GM12891 (cell line): ENCODE results near the gene ANTKMT.
"Not testable (repeated sequence)": the region's sequence is repeated elsewhere in the genome, so short reads cannot be mapped to it uniquely, and the experiment has no call there.

Source experiments
- DNase-seq: peaks from one replicate; pipeline ENCODE4 v3.0.0; 2011; ENCODE audit warnings: low spot score; ENCODE audit not compliant: insufficient read length
- FAIRE-seq: peaks from 2 replicates; lab custom pipeline; 2011; peaks lifted over from hg19 to GRCh38; lab: Jason Lieb, UNC
- PAX5 ChIP-seq: IDR thresholded peaks from 2 replicates; pipeline ENCODE4 v1.6.1; 2011; ENCODE audit warnings: low read length, moderate library complexity, mild to moderate bottlenecking; ENCODE audit not compliant: insufficient read depth, severe bottlenecking
- POLR2A ChIP-seq: IDR thresholded peaks from 2 replicates; pipeline ENCODE4 v1.6.1; 2011; ENCODE audit warnings: low read depth, low read length, control low read depth
- POLR2AphosphoS5 ChIP-seq: IDR thresholded peaks from 2 replicates; pipeline ENCODE4 v1.6.1; 2011; ENCODE audit warnings: low read depth, low read length, control low read depth
- POU2F2 ChIP-seq: IDR thresholded peaks from 2 replicates; pipeline ENCODE4 v1.6.1; 2011; ENCODE audit warnings: low read depth, mild to moderate bottlenecking, control low read depth, low read length, moderate library complexity
- SPI1 ChIP-seq: IDR thresholded peaks from 2 replicates; pipeline ENCODE4 v1.6.1; 2011; ENCODE audit warnings: low read depth, low read length, control low read depth
- TAF1 ChIP-seq: IDR thresholded peaks from 2 replicates; pipeline ENCODE4 v1.6.1; 2011; ENCODE audit warnings: low read depth, low read length, control low read depth

The ANTKMT gene

GRCh38 chr16:734208-734980 lies 13.4 kb downstream of the ANTKMT start:
- DNase-seq, result no peak

DNA sequence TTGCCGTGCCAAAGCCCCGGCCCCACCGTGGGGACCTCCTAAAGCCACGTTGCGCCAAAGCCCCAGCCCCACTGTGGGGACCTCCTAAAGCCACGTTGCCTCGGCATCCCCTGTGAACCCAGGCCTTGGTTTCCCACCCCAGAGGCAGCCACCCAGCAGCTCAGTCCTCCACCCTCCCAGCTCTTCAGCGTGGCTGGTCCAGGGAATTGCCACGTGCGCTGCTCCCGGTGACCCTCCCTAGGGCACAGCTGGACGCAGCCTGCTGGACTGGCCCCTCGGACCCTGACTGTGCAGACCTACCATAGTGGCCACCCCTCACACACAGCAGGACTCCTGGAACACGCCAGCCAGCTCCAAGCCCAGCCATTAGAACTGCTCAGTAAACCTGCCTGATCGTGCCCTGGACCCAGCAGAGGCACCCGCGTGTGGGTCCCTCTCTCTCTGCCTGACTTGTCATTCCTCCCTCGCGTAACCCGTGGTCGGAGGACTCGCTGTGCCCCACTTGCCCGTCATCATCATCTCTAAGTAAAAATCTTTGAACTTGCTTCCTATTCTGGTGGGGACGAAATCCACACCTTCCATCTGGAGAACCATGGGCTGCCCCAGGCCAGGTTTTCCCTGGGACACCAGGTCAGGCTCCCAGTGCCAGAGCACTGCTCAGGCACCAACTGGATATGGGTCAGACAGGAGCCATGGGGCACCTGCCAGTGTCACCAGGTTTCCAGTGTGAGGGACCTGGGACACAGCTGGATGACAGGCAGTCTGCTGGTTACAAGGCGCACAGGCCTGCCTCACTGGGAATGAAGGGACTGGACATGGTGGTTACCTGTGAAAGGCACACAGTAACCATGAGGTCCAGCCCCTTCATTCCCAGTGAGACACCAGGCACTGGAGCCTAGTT lies 14.3 kb downstream of the ANTKMT start:
- DNase-seq (no peak), FAIRE-seq (no peak)
- TF ChIP-seq PAX5 (no peak), POLR2AphosphoS5 (no peak), POLR2A (no peak), POU2F2 (no peak), TAF1 (no peak), SPI1 (no peak)

More at GRCh38 chr16:734208-734980, 13.4 kb downstream of the ANTKMT start:
- TF ChIP-seq POLR2A (no peak), POLR2AphosphoS5 (no peak), SPI1 (no peak), POU2F2 (no peak), TAF1 (no peak), PAX5 (no peak)
- no peak for FAIRE-seq

- no peak for TF ChIP-seq PAX5
- no peak for TF ChIP-seq SPI1
- TF ChIP-seq POU2F2, result no peak
- TF ChIP-seq TAF1, result no peak
- TF ChIP-seq POLR2A, result no peak
- no peak for TF ChIP-seq POLR2AphosphoS5
- FAIRE-seq, result no peak
- no peak for DNase-seq
These were observed 15.1 kb downstream of the ANTKMT start for GRCh38 chr16:735982-736453.

DNA sequence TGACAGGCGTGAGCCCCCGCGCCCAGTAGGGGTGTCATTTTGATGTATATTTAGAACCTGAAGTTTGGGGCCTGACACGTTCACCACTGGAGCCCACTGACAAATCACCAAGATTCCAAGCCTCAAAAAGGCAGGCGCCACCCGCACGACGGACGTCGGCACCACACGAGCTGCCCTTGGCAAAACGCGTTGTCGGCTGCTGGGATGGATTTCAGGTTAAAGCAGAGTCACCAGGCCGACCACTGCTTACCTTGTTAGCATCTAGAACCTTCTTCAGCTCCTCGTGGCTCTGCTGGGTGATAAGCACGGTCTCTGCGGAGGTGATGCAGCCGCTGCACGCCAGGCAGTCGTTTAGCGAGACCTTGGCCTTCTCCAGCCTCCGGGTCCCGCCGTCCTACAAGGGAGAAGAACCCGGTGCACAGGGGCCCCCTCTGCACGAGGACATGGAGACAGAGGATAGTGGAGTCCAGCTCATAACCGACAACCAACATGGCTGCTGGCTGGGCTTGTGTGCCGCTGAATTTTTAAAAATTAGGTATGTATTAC lies 16.1 kb downstream of the ANTKMT start:
- DNase-seq (no peak), FAIRE-seq (no peak)
- TF ChIP-seq POLR2A (no peak), POLR2AphosphoS5 (no peak), TAF1 (no peak), SPI1 (no peak), POU2F2 (no peak), PAX5 (no peak)

DNA sequence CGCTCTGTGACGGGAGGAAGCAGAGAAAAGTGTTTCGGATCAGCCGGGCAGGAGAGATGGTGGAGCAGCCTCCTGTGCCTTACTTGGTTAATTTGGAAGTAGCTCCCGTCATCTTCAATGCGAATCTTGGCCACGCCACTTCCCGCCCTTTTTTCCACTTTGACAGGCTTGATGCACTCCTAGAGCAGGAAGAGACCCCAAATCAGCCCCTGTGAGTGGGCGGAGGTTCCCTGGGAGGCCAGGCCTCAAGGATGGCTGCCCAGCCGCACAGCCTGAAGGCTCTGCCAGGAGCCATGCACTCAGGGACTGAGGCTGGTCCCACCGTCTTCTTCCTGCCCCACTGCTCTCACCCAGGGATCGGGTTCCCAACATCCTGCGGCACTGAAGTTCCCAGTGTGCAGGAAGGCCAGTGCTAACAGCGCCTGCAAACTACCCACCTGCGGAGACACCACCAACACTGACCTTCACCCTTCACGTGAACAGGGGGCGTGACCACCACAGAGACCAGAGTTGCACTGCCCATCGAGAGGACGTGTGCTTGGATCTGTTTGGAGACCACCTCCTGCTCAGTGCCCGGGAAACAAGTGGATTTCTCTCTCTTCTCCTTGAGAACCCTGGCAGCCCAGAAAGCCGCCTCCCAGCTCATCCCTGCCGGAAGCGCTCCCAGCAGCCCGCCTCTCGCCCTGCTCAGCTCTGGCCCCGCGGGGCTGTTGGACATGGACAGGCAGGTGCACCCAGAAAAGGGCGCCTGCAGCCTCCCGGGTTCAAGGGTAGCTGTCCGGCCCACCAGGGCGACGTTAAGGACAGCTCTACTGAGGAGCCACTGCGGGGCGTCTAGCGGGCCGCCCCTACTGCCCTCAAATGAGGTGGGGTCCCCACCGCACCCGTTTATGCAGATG lies 18.9 kb downstream of the ANTKMT start:
- no peak for TF ChIP-seq TAF1
- TF ChIP-seq PAX5, result no peak
- TF ChIP-seq POU2F2, result no peak
- no peak for TF ChIP-seq SPI1
- no peak for TF ChIP-seq POLR2A
- TF ChIP-seq POLR2AphosphoS5, result no peak
- DNase-seq, result no peak
- no peak for FAIRE-seq

DNA sequence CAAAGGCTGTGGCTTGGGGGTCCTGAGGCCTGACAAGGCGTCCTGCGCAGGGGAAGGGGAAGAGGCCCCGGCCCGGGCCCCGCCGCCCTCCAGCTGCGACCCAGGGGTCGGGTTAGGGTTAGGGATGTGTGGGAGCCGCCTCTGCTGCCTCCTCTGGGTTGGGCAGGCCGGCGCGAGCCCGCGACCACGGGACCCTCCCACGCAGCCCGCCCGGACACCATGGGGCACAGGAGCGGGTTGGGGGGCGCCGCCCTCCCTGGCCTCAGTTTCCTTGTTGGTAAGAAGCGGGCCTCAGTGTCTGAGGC lies 19.5 kb downstream of the ANTKMT start:
- DNase-seq, result no peak
- peak; percentile 28 for FAIRE-seq
- TF ChIP-seq SPI1 (no peak), PAX5 (no peak), POLR2AphosphoS5 (no peak), POU2F2 (no peak), POLR2A (no peak), TAF1 (no peak)

DNA sequence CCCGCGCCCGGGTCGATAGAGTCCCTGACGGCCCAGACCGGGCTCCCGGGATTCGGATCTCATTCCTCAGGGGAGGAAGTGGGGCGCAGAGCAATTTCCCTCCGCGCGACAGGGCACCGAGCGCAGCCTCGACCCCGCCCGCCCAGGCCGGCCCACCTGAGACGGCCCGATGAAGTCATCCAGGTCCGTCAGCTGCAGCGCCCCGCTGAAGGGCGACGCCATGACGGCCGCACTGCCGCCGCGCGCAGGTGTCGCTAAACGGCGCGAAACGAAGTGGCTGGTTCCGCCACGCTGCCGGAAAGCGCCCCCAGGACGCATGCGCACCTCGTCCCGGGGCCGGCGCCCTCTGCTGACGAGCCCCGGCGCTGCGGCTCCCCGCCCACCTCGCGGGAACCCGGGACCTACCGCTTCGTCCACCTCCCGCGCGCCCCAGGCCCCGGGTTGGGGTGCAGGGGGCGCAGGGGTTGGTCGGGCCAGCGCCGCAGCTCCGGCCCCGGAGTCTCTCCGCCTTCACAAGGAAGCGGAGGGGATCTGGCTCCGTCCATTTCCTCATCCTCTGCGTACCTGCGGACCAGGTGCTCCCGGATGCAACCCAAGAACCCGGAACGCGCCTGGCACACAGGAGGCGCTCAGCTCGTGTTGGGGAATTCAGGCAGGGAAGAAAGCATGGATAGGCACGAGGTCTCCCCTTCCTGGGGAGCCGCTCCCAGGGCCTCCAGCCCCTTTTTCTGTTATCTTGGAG lies 20.0 kb downstream of the ANTKMT start, which contains the start of gene CIAO3:
Gene CIAO3 (minus strand): TSS at position 234 of the 742 bp plus-strand sequence. CDS start 12 bp downstream, at position 222.
- peak; percentile 99 for FAIRE-seq
- peak; percentile 99 for DNase-seq
- TF ChIP-seq POLR2A (peak; percentile 66), PAX5 (no peak), TAF1 (peak; percentile 78), SPI1 (no peak), POU2F2 (no peak), POLR2AphosphoS5 (peak; percentile 58; the same call in 1 of the 2 replicates)

- DNase-seq, result no peak
- no peak for TF ChIP-seq POLR2AphosphoS5
- no peak for TF ChIP-seq SPI1
- no peak for FAIRE-seq
These were observed 21.2 kb downstream of the ANTKMT start for GRCh38 chr16:741986-742629.

GRCh38 chr16:742894-743293 lies 21.9 kb downstream of the ANTKMT start:
- not testable (repeated sequence) for FAIRE-seq, DNase-seq
